D341Med (cell line): ENCODE results near the gene TTR.
A peak's percentile ranks its signal among the peaks of the same experiment; 100 is the strongest.

Source experiments
- DNase-seq: peaks from one replicate; pipeline ENCODE4 v3.0.0; 2012; ENCODE audit warnings: low spot score

TTR gene

DNA sequence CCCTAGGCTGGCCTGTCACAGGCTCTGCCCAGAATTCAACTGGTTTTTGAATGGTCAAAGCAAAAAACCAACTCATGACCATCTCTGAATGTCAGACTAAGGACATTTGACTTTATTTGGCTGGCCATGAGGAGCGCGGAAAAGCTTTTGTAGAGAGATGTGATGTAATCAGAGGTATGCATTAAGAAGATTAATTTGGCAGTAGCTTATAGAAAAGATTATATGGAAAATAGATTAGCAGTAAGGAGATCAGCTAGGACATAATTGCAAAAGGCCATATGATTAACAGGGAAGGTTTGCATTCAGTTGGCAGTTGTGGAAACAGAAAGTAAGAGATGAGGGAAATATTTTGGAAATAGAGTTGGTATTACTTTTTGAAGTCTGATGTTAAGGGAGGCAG lies 12.3 kb upstream of the TTR start:
- peak; percentile 74 for DNase-seq

DNA sequence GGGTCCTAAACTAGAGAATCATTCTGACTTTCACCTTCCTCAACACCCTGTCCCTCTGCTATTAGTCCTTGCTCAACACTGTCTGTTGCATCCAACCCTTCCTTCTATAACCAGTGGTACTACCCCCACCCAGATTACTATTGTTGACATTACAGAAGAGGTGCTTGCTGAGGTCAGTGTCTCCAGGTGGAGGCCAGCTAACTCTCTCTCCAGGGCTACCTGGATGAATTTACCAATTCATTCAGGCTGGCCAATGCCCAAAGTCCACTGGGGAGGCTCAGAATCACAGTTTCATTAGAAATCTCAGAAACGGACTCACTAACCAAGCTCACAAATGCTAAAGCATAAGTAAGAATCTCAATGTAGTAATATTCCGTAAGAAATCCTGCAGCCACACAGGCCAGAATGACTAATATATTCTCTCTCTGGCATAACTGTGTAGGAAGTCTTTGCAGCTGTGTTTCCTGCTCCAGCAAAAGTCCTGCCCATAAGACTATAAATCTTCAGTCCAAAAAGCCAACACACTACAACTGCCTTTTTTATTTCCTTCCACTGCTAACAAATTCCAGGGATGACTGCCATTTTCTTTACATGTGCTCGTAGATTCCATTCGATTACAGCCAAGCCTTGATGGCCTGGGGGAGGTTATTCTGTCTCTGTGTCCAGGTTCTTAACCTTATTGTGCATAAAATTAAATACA lies 10.0 kb upstream of the TTR start:
- DNase-seq: no peak

DNA sequence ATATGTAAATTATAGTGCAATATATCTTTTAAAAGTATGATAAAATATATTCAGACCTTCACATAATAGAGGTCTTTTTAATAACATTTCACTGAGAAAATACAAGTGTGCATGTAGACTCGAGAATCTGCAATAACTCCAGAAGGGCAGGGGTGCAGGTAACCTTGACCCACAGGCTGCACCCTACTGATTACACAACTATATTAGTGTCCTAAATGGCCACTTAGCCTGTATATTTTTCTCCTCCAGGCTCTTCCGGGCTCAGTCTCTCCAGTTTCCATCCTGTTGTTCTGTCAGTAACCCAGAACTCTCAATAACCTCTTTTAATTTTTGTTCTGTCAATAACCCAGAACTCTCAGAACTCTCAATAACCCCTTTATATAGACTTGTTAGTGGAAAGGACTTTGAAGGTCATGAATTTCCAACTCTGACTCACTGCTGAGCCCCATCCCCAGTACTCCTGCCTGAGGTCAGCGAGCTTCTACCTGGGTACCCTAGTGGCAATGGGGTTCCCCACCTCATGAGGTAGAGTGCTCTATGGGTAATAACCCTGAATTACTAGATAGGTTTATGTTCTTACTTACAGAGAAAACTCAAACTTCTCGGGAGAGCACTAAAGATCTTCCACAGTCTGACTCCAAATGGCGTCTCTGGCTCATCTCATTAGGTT lies 8.4 kb upstream of the TTR start:
- DNase-seq: no peak

DNA sequence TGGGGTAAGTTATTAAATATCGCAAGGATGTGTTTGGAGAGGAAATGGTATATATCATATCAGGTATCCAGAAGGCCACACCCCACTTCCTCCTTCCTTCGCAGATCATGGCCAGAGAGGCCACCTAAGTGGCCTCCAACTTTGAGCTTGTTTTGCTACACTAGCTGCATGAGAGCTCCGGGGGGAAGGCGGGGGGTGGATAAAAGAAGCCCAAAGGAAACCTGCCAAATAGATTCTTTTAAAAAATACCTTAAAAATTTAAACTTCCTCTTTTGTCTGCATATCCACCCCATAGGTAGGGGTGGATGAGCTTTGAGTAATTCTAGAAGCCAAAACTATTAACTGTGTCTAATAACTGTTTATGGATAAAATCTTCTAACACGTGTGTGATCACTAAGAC lies 5.7 kb upstream of the TTR start:
- no peak for DNase-seq

DNA sequence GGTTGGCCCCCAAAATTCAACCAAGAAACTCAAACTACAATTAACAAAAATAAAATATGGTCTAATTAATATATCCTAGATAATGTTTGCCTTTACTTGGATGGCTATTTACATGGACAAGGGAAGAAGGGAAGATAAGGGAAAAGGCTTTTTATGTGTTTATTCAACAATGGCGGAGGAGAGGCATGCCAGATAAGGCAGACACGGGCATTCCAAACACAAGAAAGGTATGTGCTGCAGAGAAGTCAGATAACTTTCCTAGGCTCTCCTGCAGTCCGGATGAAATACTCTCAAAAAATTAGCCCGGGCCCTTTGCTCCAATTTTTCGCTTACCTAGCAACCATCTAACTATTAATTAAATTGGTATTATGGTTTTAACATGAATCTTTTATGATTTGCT lies 5.1 kb upstream of the TTR start:
- peak; percentile 12 for DNase-seq

DNA sequence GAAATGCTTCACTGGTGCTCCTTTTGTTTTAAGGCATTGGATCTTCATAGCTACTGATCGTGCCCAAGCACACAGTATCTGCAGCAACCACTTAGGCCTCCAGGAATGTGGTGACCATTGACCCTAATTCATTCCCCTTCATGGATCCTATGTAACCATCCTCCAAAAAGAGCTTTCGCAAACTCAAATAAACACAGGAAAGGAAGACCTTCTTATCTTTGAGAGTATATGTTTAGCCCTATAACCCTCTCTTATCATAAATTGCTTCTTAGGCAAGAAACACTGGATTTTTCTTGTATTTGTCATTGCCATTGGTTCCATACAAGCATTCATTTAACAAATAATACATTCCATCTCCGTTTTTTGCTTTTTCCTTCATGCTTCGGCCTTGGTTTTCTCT lies 4.1 kb upstream of the TTR start:
- DNase-seq: no peak

DNA sequence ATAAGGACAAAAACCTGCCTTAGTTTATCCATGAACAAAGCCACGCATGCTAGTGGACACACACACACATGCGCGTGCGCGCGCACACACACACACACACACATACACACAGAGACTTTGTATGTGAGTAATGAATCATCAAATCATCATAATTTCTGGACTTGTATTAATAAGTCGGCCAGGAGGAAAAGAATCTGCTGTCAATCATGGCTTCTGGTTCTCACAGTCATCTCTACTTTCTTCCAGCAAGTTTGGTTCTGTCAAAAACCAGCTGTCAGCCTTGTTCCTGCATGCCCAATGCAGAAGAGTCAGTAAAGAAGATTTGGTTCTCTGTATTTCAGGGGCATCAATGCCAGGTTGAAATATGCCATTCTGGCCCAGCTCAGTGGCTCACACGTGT lies 1.1 kb upstream of the TTR start:
- no peak for DNase-seq

DNA sequence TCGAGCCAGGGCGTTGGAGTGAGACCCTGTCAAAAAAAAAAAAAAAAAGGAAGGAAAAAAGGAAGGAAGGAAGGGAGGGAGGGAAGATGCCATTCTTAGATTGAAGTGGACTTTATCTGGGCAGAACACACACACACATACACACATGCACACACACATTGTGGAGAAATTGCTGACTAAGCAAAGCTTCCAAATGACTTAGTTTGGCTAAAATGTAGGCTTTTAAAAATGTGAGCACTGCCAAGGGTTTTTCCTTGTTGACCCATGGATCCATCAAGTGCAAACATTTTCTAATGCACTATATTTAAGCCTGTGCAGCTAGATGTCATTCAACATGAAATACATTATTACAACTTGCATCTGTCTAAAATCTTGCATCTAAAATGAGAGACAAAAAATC lies 564 bp upstream of the TTR start:
- DNase-seq: no peak

DNA sequence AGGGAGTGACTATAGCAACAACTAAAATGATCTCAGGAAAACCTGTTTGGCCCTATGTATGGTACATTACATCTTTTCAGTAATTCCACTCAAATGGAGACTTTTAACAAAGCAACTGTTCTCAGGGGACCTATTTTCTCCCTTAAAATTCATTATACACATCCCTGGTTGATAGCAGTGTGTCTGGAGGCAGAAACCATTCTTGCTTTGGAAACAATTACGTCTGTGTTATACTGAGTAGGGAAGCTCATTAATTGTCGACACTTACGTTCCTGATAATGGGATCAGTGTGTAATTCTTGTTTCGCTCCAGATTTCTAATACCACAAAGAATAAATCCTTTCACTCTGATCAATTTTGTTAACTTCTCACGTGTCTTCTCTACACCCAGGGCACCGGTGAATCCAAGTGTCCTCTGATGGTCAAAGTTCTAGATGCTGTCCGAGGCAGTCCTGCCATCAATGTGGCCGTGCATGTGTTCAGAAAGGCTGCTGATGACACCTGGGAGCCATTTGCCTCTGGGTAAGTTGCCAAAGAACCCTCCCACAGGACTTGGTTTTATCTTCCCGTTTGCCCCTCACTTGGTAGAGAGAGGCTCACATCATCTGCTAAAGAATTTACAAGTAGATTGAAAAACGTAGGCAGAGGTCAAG lies 955 bp downstream of the TTR start:
- no peak for DNase-seq

DNA sequence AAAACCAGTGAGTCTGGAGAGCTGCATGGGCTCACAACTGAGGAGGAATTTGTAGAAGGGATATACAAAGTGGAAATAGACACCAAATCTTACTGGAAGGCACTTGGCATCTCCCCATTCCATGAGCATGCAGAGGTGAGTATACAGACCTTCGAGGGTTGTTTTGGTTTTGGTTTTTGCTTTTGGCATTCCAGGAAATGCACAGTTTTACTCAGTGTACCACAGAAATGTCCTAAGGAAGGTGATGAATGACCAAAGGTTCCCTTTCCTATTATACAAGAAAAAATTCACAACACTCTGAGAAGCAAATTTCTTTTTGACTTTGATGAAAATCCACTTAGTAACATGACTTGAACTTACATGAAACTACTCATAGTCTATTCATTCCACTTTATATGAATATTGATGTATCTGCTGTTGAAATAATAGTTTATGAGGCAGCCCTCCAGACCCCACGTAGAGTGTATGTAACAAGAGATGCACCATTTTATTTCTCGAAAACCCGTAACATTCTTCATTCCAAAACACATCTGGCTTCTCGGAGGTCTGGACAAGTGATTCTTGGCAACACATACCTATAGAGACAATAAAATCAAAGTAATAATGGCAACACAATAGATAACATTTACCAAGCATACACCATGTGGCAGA lies 3.6 kb downstream of the TTR start:
- DNase-seq: no peak

DNA sequence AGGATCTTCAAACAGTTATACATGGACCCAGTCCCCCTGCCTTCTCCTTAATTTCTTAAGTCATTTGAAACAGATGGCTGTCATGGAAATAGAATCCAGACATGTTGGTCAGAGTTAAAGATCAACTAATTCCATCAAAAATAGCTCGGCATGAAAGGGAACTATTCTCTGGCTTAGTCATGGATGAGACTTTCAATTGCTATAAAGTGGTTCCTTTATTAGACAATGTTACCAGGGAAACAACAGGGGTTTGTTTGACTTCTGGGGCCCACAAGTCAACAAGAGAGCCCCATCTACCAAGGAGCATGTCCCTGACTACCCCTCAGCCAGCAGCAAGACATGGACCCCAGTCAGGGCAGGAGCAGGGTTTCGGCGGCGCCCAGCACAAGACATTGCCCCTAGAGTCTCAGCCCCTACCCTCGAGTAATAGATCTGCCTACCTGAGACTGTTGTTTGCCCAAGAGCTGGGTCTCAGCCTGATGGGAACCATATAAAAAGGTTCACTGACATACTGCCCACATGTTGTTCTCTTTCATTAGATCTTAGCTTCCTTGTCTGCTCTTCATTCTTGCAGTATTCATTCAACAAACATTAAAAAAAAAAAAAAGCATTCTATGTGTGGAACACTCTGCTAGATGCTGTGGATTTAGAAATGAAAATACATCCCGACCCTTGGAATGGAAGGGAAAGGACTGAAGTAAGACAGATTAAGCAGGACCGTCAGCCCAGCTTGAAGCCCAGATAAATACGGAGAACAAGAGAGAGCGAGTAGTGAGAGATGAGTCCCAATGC lies 4.6 kb downstream of the TTR start:
- no peak for DNase-seq

DNA sequence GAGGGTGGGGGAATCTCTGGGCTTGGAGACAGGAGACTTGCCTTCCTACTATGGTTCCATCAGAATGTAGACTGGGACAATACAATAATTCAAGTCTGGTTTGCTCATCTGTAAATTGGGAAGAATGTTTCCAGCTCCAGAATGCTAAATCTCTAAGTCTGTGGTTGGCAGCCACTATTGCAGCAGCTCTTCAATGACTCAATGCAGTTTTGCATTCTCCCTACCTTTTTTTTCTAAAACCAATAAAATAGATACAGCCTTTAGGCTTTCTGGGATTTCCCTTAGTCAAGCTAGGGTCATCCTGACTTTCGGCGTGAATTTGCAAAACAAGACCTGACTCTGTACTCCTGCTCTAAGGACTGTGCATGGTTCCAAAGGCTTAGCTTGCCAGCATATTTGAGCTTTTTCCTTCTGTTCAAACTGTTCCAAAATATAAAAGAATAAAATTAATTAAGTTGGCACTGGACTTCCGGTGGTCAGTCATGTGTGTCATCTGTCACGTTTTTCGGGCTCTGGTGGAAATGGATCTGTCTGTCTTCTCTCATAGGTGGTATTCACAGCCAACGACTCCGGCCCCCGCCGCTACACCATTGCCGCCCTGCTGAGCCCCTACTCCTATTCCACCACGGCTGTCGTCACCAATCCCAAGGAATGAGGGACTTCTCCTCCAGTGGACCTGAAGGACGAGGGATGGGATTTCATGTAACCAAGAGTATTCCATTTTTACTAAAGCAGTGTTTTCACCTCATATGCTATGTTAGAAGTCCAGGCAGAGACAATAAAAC lies 6.5 kb downstream of the TTR start:
- no peak for DNase-seq

DNA sequence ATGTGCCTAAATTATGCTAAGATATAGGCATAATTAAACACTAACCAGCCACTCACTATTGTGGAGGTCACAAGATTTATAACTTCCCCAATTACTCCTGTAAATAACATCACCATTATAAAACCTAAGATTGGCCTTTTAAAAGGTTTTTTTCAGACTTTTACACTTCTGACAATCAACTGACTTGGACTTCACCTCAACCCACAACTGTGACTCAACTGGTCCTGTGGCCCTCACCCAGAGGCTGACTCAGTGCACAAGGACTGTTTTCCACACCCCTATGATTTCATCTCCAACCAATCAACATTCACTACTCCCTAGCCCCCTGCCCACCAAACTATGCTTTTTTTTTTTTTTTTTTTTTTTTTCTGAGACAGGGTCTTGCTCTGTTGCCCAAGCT lies 11.6 kb downstream of the TTR start:
- DNase-seq: no peak

DNA sequence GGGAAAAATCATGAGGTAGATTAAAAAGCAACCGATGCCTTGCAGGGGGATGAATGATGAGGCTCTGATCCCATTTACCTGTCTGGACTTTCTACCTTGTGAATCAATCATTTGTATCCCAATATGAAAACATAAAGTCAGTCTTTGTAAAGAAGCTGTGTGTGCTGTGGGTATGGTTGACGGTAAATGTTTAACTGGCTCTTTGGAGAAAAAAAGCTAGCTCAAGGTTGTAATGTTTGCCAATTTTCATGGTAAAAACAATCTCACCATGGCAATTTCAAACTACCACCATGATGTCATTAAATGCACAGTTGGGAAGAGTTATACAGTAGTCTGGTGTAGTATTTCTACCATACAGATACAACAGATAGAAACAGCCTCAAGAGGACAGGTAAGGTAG lies 14.6 kb downstream of the TTR start:
- no peak for DNase-seq

DNA sequence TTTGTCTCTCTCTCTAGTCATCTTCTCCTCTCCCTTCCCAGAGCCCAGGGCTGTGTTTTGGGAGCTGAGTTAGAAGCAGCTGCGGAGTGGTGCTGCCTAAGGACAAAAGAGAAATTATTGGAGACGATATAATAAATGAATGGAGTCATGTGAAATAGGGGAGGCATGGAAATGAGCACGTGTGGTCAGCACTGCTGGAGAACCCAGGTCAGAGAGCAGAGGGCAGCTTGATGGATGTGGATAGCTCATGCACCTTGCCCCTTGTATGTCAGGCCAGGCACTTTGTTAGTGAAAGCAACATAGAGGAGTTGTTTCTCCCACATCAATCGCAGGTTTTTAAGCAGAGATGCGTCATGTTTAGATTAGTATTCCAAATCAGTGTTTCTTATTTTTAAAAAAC lies 15.7 kb downstream of the TTR start:
- DNase-seq: no peak

DNA sequence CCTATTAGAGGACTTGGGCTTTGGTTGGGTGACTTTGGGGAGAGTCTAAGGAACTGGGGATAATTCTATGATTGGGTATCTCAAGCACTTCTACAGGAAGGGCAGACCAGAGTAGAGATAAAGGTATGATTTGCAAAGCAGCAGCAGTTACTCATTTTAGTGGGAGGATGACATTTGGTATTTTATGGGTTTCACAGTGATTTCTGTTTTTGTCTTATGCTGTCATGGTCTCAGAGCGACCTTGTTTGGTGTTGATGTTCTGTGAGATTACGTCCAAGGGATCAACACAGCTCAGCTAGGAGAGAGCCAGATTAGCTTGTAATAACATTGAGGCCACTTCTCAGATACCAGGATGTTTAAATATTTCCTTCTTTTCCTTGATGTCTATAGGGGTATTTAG lies 18.2 kb downstream of the TTR start:
- DNase-seq: no peak

DNA sequence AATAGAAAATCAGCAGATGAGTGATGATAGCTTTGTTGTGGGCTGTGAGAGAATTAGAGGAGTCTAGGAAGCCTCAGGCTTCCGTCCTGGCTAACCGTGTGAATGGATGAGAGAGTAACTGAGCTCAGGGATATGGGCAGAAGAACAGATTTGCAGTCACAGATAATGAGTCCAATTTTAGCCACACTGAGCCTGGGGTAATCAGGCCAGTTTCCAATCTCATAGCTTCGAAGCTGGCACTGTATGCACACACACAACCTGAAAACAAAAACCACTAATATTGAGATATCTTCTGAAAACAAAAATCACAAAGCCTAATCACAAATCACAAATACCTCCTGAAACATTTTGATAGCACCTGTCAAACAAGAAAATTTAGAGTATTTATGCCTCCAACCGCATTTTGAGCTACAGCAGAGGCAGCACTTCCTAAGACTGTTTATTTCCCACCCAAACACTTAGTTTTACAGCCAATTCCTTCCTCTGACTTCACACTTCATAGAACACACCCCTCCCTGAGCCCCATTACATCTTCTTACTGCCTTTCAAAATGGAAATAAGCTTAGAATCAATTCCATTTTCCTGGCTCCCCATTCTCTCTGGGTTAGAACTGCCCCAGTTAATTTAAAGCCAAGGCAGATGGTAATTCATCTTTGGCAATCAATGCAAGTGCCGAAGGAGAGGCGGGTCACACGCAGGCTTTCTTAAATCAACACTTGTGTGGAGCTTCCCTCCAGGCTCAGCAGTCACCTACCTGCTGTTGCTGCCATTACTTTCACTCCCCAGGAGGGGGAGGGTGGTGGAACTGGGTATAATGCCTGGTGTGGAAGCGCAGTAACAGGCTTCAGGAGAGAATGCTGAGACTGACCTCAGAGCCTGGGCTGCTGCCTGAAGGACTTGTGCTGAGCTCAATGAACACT lies 18.9 kb downstream of the TTR start:
- peak; percentile 78 for DNase-seq

DNA sequence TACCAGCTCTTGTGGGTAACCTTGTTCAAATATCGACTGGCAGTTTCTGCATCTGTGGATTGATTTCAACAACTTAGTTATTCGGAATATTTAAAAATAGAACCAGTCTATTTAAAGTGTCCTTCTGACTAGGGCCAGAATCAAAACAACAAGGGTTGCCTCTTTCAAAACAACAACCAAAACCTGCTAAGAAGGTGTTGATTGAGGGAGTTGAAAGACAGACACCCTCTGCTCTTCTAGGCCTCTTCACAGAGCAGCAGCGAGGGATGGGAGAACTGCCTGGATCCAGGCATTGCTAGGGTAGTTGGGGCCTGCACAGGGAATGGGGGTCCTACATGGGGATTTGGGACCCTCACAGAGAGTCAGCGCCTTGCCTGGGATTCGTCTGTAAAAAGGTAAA lies 19.8 kb downstream of the TTR start:
- no peak for DNase-seq

DNA sequence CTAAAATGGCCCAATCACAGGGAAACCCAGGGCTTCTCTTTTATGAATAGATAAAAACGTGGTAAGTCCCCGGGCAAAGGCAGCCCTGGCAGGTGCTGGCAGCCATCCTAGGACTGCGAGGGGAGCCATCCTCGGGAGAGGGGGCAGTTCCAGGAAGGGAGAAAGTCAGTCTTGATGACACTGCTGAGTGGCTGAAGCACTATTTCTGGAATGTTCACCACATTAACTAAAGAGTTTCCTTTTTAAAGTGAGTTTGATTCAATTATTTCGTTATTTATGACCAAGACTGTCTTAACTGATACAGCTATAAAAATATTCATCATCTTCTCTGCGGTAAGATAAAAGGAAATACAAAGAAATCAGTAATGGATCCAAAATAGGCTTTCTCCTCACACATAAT lies 20.4 kb downstream of the TTR start:
- no peak for DNase-seq

DNA sequence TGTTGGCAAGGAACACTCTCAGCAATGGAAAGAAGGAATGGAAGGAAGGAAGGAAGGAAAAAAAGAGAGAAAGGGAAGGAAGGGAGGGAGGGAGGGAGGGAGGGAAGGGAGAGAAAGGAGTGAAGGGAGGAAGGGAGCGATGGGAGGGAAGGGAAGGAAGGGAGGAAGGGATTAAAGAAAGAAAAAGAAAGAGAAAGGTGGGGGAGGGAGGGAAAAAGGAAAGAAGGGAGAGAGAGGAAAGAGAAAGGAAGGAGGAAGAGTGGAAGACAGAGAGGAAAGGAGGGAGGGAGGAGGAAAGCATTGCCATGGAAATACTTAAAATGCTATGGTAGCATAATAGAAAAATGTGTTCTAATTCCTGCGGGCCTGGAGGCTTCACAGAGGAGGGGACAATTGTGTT lies 22.4 kb downstream of the TTR start:
- DNase-seq: no peak
